Activated CD8-positive, alpha-beta T cell treated with anti-CD3 and anti-CD28 coated beads, Interleukin-2, amount 10 ng/mL, durations not matched to agents 7 days and 5 days (primary cell): ENCODE results near the gene CTDNEP1. TPM values are rescaled to one million over a fixed set of nuclear protein-coding genes. Genes with fewer than 3 reads are reported as not detected.

ENCODE experiments used
- ATAC-seq: fragments of 150-1000 bp; cut with Tn5 transposase; one replicate; pipeline ENCODE4 v1.10.0; 2021; ENCODE audit warnings: moderate library complexity
- CTCF ChIA-PET: fragments of 350-600 bp; sonication (Branson Sonifier 250); formaldehyde crosslinking; loops from one replicate; lab custom pipeline; 2021; ENCODE audit warnings: antibody characterized with exemption; lab: Charles Lee
- POLR2A ChIA-PET: fragments of 350-600 bp; sonication (Branson Sonifier 250); formaldehyde crosslinking; loops from one replicate; lab custom pipeline; 2021; ENCODE audit warnings: antibody characterized with exemption; lab: Charles Lee
- DNase-seq: peaks from one replicate; pipeline ENCODE4 v3.0.0-alpha.2; 2020
- H3K27ac Mint-ChIP-seq: one replicate; pipeline ENCODE4 v1.8.0; 2021; ENCODE audit warnings: mild to moderate bottlenecking, mixed read lengths
- H3K27me3 Mint-ChIP-seq: one replicate; pipeline ENCODE4 v1.8.0; 2021; ENCODE audit warnings: low read depth, mixed read lengths
- H3K36me3 Mint-ChIP-seq: one replicate; pipeline ENCODE4 v1.8.0; 2021; ENCODE audit warnings: low read depth, mixed read lengths
- H3K4me1 Mint-ChIP-seq: one replicate; pipeline ENCODE4 v1.8.0; 2021; ENCODE audit warnings: low read depth, mixed read lengths
- H3K4me3 Mint-ChIP-seq: one replicate; pipeline ENCODE4 v1.8.0; 2021; ENCODE audit warnings: mild to moderate bottlenecking, mixed read lengths
- H3K9me3 Mint-ChIP-seq: one replicate; pipeline ENCODE4 v1.8.0; 2022; ENCODE audit warnings: mixed read lengths; ENCODE audit not compliant: insufficient read depth
- total RNA-seq, 2 experiments: library from RNA; stranded (reverse); gene quantifications; one replicate each; pipeline ENCODE4 v1.2.3, GENCODE V29; 2021

The CTDNEP1 gene
- 100 to 1,000 TPM; 171 to 186 TPM for total RNA-seq

DNA sequence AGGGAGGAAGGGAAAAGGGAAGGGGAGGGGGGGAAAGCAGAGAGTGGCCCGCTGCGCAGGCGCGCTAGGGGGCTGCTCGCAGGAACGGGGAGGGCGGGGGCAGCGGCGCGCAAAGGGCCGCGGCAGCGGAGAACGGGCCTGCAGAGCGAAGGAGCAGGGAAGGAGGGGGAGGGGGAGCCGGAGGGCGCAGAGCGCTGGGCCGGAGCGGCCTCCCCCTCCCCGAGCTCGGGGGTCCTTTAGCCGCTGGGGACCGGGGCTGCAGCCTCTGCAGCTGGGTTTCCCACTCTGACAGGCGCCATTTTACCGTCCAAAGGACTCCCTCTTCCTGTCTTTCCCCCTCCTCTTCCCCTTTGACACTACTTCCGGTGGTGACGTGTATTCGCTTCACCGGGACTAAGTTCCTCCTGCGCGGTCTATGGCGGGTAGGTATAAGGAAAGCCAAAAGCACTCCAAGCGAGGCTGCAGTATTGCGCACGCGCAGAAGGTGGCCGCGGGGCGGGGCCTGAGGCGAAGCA lies at the start of gene CTDNEP1:
CTDNEP1 (minus strand) TSS at position 74 of the 515 bp plus-strand sequence. CDS start 438 bp downstream, outside the sequence.
- Mint-ChIP-seq H3K9me3 (no peaks in the 10 kb centered on the region), H3K27me3 (no peaks in the 10 kb centered on the region), H3K36me3 (peaks cover 41% of the 10 kb centered on the region), H3K27ac (peak within 1 kb of the TSS; percentile 100), H3K4me1 (peaks cover 52% of the 10 kb centered on the region), H3K4me3 (peak within 1 kb of the TSS; percentile 83)
- ChIA-PET POLR2A (interaction anchor here (0.7 to 2.0 kb wide), 4 partner anchors 9 to 183 kb away, joined by 3 to 15 read pairs (median 4); partner anchors contain the start of genes ACADVL, DLG4, DVL2 and GABARAP), CTCF (interaction anchor here (0.6 to 1.6 kb wide), 3 partner anchors 9 to 85 kb away, joined by 3 to 8 read pairs (median 4); partner anchors contain the start of gene GABARAP)
- peak; percentile 99 for DNase-seq
- peak; percentile 93 for ATAC-seq

GRCh38 chr17:7296189-7296861 lies 44.8 kb upstream of the CTDNEP1 start:
- peak; percentile 71 for DNase-seq
- Mint-ChIP-seq H3K9me3 (no peaks in the 10 kb centered on the region), H3K36me3 (no peaks in the 10 kb centered on the region), H3K27me3 (peaks cover 38% of the 10 kb centered on the region), H3K27ac (no peak overlapping the region), H3K4me1 (peaks cover 30% of the 10 kb centered on the region), H3K4me3 (peak overlapping the region; percentile 34)
- peak; percentile 27 for ATAC-seq
- ChIA-PET CTCF (interaction anchor here (0.6 to 4.8 kb wide), 30 partner anchors 8 to 293 kb away, joined by 3 to 81 read pairs (median 4); partner anchors contain the start of genes ACADVL, ACAP1, DLG4 and GABARAP), POLR2A (interaction anchor here (0.9 to 1.3 kb wide), 3 partner anchors 15 to 261 kb away, joined by 3 read pairs; partner anchors contain the start of gene SLC16A13)

- H3K27me3 Mint-ChIP-seq: peaks cover 36% of the 10 kb centered on the region
- CTCF ChIA-PET: interaction anchor here (1.0 to 4.8 kb wide), 19 partner anchors 7 to 291 kb away, joined by 3 to 81 read pairs (median 6); partner anchors contain the start of genes ACADVL, ACAP1, DLG4 and NEURL4
- POLR2A ChIA-PET: interaction anchor here (0.9 to 1.3 kb wide), 2 partner anchors 57 to 260 kb away, joined by 3 read pairs; partner anchors contain the start of gene SLC16A13
These were observed 44.0 kb upstream of the CTDNEP1 start for GRCh38 chr17:7295230-7296180.

DNA sequence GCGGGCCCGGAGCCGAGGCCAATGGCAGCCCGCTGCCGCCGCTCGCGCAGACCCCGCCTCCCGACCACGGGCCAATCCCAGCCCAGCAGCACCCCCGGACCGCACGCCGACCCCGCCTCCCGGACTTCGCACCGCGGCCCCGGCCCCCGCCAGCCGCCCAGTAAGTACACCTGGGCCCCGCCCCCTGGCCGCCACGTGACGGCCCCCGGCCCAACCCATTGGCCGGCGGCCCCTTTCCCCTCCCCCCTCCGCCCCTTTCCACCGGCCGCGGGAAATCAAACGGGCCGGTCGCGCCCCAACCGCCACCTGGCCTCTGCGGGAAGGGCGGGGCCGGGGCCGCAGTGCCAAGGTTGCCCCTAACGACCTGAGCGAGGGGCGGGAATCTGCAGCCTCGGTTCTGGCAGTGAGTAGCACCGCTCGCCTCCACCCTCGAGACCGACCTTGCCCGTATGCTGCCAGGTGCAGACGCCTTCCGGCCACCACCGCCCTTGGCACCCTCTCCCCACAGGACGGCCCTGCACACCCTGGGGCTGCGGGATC lies 43.1 kb upstream of the CTDNEP1 start, which contains the start of gene YBX2:
YBX2 (minus strand) TSS at position 26 of the 540 bp plus-strand sequence. CDS start 139 bp downstream, outside the sequence.
- H3K4me3 Mint-ChIP-seq: peak within 1 kb of the TSS; percentile 71
- H3K36me3 Mint-ChIP-seq: no peaks in the 10 kb centered on the region
- H3K27me3 Mint-ChIP-seq: peaks cover 30% of the 10 kb centered on the region
- ChIA-PET CTCF (no interaction called here), POLR2A (no interaction called here)
- no peak within 1 kb of the TSS for H3K27ac Mint-ChIP-seq
- no peaks in the 10 kb centered on the region for H3K9me3 Mint-ChIP-seq
- H3K4me1 Mint-ChIP-seq: peaks cover 30% of the 10 kb centered on the region
- ATAC-seq (peak; percentile 82), DNase-seq (peak; percentile 85)

More at GRCh38 chr17:7295230-7296180, 44.0 kb upstream of the CTDNEP1 start:
- H3K4me3 Mint-ChIP-seq: peak overlapping the region; percentile 71
- H3K36me3 Mint-ChIP-seq: no peaks in the 10 kb centered on the region
- no peak for DNase-seq
- peaks cover 30% of the 10 kb centered on the region for H3K4me1 Mint-ChIP-seq
- no peak for ATAC-seq
- no peaks in the 10 kb centered on the region for H3K9me3 Mint-ChIP-seq
- H3K27ac Mint-ChIP-seq: no peak overlapping the region

- DNase-seq (peak; percentile 46), ATAC-seq (no peak)
- peak overlapping the region; percentile 71 for H3K4me3 Mint-ChIP-seq
- H3K27me3 Mint-ChIP-seq: peaks cover 30% of the 10 kb centered on the region
- POLR2A ChIA-PET: no interaction called here
- no peaks in the 10 kb centered on the region for H3K36me3 Mint-ChIP-seq
- CTCF ChIA-PET: interaction anchor here (0.6 to 1.2 kb wide), 3 partner anchors 11 to 248 kb away, joined by 3 to 4 read pairs (median 4); no protein-coding TSS in a partner anchor
- H3K9me3 Mint-ChIP-seq: no peaks in the 10 kb centered on the region
- H3K4me1 Mint-ChIP-seq: peaks cover 30% of the 10 kb centered on the region
- no peak overlapping the region for H3K27ac Mint-ChIP-seq
These were observed 42.5 kb upstream of the CTDNEP1 start for GRCh38 chr17:7293816-7294613.

DNA sequence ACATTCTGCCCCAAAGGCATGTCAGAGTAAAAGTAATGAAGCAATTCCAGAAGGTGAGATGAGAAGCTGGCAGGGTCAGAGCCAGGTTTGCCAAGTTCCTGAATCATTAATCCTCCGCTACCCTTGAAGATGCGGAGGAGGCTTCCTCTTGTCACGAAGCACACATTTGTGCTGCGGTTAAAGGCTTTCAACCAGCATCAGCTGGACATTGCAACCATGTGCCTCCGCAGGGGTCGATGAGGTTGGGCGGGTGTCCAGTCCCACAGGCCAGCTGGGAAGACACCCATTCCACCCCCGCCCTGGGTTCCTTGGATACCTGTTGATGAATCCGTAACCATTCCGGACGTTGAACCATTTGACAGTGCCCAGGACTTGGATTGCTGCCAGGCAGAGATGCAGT lies 41.6 kb upstream of the CTDNEP1 start:
- H3K4me3 Mint-ChIP-seq: no peak overlapping the region
- peaks cover 30% of the 10 kb centered on the region for H3K4me1 Mint-ChIP-seq
- H3K27me3 Mint-ChIP-seq: peaks cover 34% of the 10 kb centered on the region
- H3K27ac Mint-ChIP-seq: no peak overlapping the region
- H3K9me3 Mint-ChIP-seq: no peaks in the 10 kb centered on the region
- H3K36me3 Mint-ChIP-seq: no peaks in the 10 kb centered on the region
- POLR2A ChIA-PET: no interaction called here
- CTCF ChIA-PET: interaction anchor here (0.6 to 2.9 kb wide), 6 partner anchors 11 to 247 kb away, joined by 3 to 14 read pairs (median 4); partner anchors contain the start of gene SLC2A4
- DNase-seq (no peak), ATAC-seq (no peak)

DNA sequence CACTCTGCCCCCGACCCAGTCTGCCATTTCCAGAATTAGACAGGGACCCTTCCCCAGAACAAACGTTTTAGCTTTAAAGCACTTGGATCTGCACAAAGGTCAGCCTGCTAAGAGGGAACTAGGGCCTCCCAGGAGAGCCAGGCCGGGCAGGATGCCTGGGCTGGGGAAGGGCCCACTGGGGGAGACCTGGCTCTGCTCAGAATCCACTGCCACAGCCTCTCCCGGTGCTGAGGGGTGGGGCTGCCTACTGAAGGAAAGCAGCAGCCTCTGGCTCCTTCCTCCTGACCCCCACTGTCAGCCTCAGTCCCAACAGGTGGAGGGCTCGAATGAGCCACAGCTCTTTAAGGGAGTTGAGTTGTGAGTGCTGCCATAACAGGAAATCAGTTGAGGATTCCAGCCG lies 41.2 kb upstream of the CTDNEP1 start:
- POLR2A ChIA-PET: interaction anchor here (1.6 kb wide), 1 partner anchor 11 kb away, joined by 8 read pairs; the partner anchor contains the start of gene SLC2A4
- H3K27me3 Mint-ChIP-seq: peaks cover 34% of the 10 kb centered on the region
- H3K4me1 Mint-ChIP-seq: peaks cover 30% of the 10 kb centered on the region
- CTCF ChIA-PET: interaction anchor here (0.7 to 2.9 kb wide), 3 partner anchors 11 to 247 kb away, joined by 3 to 14 read pairs (median 4); partner anchors contain the start of gene SLC2A4
- no peaks in the 10 kb centered on the region for H3K36me3 Mint-ChIP-seq
- no peak overlapping the region for H3K27ac Mint-ChIP-seq
- no peaks in the 10 kb centered on the region for H3K9me3 Mint-ChIP-seq
- ATAC-seq: no peak
- H3K4me3 Mint-ChIP-seq: no peak overlapping the region
- DNase-seq: no peak

DNA sequence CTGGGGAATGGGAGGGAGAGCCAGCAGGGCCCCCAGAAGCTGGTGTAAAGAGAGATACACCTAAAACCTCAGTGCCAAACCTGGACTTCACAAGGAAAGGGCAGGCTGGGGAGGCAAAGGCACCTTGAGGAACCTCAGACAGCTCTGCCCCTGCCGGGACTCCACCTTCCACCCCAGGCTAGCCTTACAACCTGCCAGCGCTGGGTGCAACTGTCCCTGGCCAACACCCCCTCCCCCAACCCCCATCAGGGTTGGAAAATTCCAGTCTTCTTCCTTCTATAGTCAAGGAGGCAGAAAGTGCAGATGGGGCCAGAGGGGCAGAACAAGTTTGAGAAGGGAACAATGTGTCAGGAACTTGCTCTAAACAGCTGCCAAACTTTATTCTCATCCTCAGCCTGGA lies 40.7 kb upstream of the CTDNEP1 start:
- H3K36me3 Mint-ChIP-seq: no peaks in the 10 kb centered on the region
- no peak for ATAC-seq
- POLR2A ChIA-PET: interaction anchor here (1.6 kb wide), 1 partner anchor 10 kb away, joined by 8 read pairs; the partner anchor contains the start of gene SLC2A4
- no peak for DNase-seq
- peaks cover 30% of the 10 kb centered on the region for H3K4me1 Mint-ChIP-seq
- H3K9me3 Mint-ChIP-seq: no peaks in the 10 kb centered on the region
- CTCF ChIA-PET: interaction anchor here (2.2 to 2.9 kb wide), 2 partner anchors 10 to 246 kb away, joined by 4 to 14 read pairs; partner anchors contain the start of gene SLC2A4
- no peak overlapping the region for H3K27ac Mint-ChIP-seq
- no peak overlapping the region for H3K4me3 Mint-ChIP-seq
- H3K27me3 Mint-ChIP-seq: peaks cover 34% of the 10 kb centered on the region

GRCh38 chr17:7290685-7291084 lies 39.2 kb upstream of the CTDNEP1 start:
- no peak for ATAC-seq
- DNase-seq: no peak
- H3K9me3 Mint-ChIP-seq: no peaks in the 10 kb centered on the region
- peaks cover 28% of the 10 kb centered on the region for H3K27me3 Mint-ChIP-seq
- no peaks in the 10 kb centered on the region for H3K36me3 Mint-ChIP-seq
- ChIA-PET POLR2A (no interaction called here), CTCF (interaction anchor here (1.1 to 2.9 kb wide), 4 partner anchors 9 to 245 kb away, joined by 3 to 14 read pairs (median 4); partner anchors contain the start of genes NEURL4 and SLC2A4)
- no peak overlapping the region for H3K4me3 Mint-ChIP-seq
- peaks cover 19% of the 10 kb centered on the region for H3K4me1 Mint-ChIP-seq
- H3K27ac Mint-ChIP-seq: no peak overlapping the region

GRCh38 chr17:7290166-7290565 lies 38.6 kb upstream of the CTDNEP1 start:
- peaks cover 14% of the 10 kb centered on the region for H3K4me1 Mint-ChIP-seq
- H3K9me3 Mint-ChIP-seq: no peaks in the 10 kb centered on the region
- ChIA-PET POLR2A (no interaction called here), CTCF (interaction anchor here (2.9 kb wide), 1 partner anchor 8 kb away, joined by 14 read pairs; the partner anchor contains the start of gene SLC2A4)
- ATAC-seq (no peak), DNase-seq (no peak)
- no peak overlapping the region for H3K4me3 Mint-ChIP-seq
- H3K36me3 Mint-ChIP-seq: no peaks in the 10 kb centered on the region
- peaks cover 25% of the 10 kb centered on the region for H3K27me3 Mint-ChIP-seq
- no peak overlapping the region for H3K27ac Mint-ChIP-seq
